HG03060 (cell line): ENCODE data around the gene R3HDM4.

Source experiments
- ATAC-seq: cut with Tn5 transposase; IDR thresholded peaks from one replicate; pipeline ENCODE4 v1.9.1; 2021; ENCODE audit warnings: low read depth, moderate number of reproducible peaks; ENCODE audit not compliant: unreplicated experiment

The R3HDM4 gene

DNA sequence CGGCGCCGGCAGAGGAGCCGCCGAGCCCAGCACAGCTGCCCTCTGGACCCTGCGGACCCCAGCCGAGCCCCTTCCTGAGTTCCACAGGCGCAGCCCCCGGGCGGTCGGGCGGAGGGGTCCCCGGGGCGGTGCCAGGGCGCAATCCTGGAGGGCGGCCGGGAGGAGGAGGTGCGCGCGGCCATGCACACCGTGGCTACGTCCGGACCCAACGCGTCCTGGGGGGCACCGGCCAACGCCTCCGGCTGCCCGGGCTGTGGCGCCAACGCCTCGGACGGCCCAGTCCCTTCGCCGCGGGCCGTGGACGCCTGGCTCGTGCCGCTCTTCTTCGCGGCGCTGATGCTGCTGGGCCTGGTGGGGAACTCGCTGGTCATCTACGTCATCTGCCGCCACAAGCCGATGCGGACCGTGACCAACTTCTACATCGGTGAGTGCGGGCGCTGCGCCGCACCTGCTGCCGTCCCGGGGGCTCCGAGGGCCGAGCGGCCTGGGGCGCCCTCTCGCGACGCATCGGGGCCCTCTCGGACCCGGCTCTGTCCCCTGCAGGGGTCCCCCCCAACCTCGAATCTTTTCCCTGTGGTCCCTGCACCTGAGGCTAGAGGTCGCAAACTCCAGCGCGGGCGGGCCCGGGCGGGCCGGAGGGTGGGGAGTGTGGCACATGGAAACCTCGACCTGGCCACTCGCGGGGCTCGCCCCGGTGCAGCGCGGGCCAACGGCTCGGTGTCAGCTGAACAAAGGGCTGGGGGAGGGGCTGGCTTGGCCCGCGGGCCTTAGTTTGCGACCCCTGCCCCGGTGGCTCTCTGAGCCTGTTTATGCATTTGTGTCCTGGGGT is 4.5 kb upstream of the R3HDM4 start, which contains the start of gene KISS1R:
Gene KISS1R (plus strand): TSS at position 11 of the 829 bp plus-strand sequence. CDS start 170 bp downstream, at position 181.
- no peak for ATAC-seq

- ATAC-seq: no peak
Observed at GRCh38 chr19:916645-917322, 3.8 kb upstream of the R3HDM4 start.

DNA sequence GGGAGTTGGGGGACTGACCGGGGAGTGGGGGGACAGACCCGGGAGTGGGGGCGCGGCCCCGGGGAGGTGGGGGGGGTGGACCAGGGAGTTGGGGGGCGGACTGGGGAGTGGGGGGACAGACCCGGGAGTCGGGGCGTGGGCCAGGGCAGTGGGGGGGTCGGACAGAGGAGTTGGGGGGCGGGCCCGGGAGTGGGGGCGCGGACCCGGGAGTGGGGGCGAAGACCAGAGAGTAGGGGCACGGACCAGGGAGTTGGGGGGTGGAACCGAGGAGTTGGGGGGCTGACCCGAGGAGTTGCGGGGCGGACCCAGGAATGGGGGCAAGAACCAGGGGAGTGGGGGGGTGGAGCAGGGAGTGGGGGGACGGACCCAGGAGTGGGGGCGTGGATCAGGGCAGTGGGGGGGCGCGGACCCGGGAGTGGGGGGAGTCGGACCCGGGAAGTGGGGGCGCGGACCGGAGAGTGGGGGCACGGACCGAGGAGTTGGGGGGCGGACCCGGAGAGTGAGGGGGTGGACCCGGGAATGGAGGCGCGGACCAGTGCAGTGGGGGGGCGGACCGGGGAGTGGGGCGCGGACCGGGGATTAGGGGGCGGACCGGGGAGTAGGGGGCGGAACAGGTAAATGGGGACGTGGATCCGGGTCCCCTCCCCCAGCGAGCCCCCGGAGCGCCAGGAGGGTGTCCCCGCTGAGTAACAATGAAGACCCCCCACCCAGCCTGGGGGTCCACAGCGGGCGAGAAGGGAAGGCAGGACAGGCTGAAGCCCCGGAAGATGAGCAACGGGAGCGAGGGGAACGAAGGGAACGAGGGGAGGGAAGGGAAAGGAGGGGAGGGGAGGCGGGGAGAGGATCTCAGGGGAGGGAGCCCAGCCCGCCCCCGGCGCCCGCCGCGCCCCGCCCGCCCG is 589 bp downstream of the R3HDM4 start:
- ATAC-seq: no peak

- no peak for ATAC-seq
Observed at GRCh38 chr19:911197-912033, 1.6 kb downstream of the R3HDM4 start.

GRCh38 chr19:907183-907853 is 5.7 kb downstream of the R3HDM4 start:
- ATAC-seq: no peak

DNA sequence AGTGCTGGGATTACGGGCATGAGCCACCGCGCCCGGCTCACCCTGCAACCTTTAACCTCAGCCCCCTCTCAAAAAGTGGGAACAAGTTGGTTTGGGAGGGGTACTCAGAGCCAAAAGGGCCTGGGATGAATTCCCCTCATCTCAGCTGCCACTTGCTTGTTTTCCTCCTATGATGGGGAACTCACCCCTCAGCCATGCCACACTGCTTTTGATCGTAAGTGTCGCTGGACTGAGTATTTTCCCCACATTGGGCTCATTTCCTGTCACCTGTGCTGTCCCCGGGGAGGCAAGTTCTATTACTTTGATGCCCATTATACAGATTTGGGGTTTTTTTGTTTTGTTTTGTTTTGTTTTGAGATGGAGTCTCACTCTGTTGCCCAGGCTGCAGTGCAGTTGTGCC is 6.5 kb downstream of the R3HDM4 start:
- no peak for ATAC-seq

- no peak for ATAC-seq
Observed at GRCh38 chr19:904545-904944, 8.5 kb downstream of the R3HDM4 start.

GRCh38 chr19:903266-903797 is 9.7 kb downstream of the R3HDM4 start:
- no peak for ATAC-seq

DNA sequence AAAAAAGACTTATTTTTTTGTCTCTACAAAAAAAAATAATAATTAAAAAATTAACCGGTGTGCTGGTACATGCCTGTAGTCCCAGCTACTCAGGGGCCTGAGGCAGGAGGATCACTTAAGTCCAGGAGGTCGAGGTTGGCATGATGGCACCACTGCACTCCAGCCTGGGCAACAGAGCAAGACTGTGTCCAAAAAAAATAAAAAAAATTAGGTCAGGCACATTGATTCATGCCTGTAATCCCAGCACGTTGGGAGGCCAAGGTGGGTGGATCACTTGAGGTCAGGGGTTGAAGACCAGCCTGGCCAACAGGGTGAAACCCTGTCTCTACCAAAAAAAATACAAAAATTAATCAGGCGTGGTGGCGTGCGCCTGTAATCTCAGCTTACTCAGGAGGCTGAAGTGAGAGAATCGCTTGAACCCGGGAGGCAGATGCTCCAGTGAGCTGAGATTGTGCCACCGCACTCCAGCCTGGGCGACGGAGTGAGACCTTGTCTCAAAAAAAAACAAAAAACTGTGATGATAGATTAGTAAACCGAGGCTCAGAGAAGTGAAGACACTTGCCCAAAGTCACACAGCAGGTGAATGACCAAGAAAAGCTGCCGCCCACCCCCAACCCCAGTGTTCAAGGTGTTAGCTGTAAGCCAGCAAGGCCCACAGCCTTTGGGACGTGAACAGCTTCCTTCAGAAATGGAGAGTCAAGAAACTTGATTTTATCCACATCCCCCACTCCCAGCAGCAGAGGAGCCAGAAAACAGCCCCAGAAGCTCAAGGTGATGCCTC is 10.4 kb downstream of the R3HDM4 start:
- ATAC-seq: no peak

DNA sequence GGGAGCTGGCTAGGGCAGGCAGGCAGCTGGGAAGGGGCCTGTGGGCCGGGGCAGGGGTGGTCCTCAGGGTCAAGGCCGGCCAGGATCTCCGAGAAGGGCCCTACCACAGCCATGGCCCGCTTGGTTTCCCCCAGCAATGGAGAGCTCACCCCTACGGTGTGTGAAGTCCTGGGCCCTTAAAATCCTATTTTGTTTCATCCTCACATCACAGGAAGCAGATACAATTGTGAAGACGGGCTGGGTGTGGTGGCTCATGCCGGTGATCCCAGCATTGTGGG is 11.0 kb downstream of the R3HDM4 start:
- ATAC-seq: no peak

- no peak for ATAC-seq
Observed at GRCh38 chr19:901216-902092, 11.6 kb downstream of the R3HDM4 start.

- no peak for ATAC-seq
Observed at GRCh38 chr19:900302-901111, 12.5 kb downstream of the R3HDM4 start.

- no peak for ATAC-seq
Observed at GRCh38 chr19:900043-900301, 13.0 kb downstream of the R3HDM4 start.

DNA sequence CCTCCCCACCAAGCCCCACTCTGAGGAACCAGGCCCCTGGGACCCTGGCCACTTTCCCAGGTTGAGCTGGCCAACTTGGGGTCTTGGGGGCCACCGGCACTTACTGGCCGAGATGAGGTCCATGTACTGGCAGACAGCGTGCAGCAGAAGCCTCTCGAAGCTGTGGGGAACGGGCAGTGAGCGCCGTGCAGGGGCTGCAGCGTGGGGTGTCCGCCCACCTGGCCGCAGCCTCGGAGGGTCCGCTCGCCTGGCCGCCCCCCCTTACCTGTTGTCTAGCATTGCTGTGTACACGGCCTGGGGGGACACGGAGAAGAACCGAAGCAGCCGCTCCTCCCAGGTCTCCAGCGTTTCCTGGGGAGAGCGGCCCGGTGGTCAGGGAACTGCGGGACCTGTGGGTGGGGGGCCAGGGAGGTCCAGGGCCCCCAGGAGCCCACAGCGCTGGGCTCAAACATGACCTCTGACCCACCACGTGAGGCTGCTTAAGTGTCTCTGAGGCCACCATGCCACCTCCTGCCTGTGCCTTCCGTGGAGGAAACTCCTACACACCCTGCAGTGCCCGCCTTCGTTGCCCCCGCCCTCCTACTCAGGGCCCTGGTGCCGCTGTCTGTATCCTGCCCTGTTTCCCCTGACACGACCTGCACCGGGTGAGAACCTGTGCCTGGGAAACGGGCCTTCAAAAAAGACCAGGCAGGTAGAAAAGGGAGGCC is 13.5 kb downstream of the R3HDM4 start:
- no peak for ATAC-seq

DNA sequence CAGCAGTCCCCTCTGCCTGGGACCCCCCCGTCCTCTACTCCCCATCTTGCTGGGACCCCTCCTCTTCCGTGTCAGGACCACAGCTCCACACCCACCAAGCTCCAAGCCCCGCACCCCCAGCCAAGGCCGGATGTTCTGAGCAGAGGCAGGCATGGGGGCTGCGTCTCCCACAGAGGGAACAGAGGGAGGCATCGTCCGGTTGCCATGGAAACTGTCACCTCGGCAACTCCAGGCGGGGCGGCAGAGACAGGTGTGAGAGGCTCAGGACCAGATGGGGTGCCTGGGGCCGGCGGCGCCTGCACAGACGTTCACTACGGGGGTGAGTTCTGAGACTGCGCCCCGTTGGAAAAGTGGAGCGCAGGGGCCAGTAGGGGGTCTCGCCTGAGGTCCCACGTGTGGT is 14.4 kb downstream of the R3HDM4 start:
- no peak for ATAC-seq

DNA sequence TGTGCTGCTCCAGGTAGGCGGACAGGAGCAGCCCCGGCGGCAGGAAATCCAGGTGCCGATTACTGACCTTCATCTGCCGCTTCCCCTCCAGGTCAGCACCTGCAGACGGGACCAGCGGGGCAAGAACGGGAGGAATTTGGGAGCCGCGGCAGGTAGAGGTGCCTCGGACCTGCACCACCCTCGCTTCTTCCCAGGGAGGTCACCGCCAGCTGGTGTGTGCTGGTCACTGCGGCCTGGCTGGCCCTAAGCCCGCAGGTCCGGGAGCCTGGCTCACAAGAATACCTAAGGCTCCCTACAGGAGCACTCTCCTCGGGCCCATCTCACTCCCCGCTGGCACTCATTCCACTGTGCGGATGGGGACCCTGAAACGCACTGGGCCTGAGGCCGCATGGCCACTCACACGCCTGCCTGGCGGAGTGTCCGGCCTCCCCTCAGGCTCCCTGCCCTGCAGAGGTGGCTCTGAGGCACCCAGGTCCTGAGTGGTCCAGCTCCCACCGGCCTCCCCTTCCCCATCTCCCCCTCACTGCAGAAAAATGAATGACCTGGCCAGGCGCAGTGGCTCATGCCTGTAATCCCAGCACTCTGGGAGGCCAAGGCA is 15.5 kb downstream of the R3HDM4 start:
- no peak for ATAC-seq
